HEK293 (cell line): ENCODE data around the gene LIN37.

Experiments used
- CTCF ChIA-PET: fragments of 350-600 bp; formaldehyde crosslinking; extraction: SDS; loops from one replicate; lab custom pipeline; 2021; ENCODE audit warnings: antibody characterized with exemption; lab: Yijun Ruan, JAX
- POLR2A ChIA-PET: fragments of 300-600 bp; formaldehyde crosslinking; extraction: SDS; loops from one replicate; lab custom pipeline; 2020; ENCODE audit warnings: antibody characterized with exemption, inconsistent platforms; lab: Yijun Ruan, JAX
- H3K27ac ChIP-seq: fragments of 200-500 bp; sonication (Bioruptor generic); 2 replicates; pipeline ENCODE4 v1.5.1; 2014; ENCODE audit warnings: low read depth, low read length, control low read depth, inconsistent platforms; ENCODE audit errors: extremely low read depth
- H3K36me3 ChIP-seq, 2 experiments: fragments of 200-500 bp in 1 of 2; sonication (Bioruptor generic) in 1 of 2; 1 replicate in 1 of 2; 2 replicates in 1 of 2; pipeline ENCODE4 v1.5.1; 2014 to 2017; ENCODE audit warnings: inconsistent platforms in 2 of 2, low read length in 2 of 2; ENCODE audit not compliant: control insufficient read depth in 2 of 2, insufficient read depth in 1 of 2
- H3K4me1 ChIP-seq: fragments of 200-500 bp; sonication (Bioruptor generic); 2 replicates; pipeline ENCODE4 v1.5.1; 2014; ENCODE audit warnings: mild to moderate bottlenecking, low read length, inconsistent platforms; ENCODE audit not compliant: control insufficient read depth, insufficient read depth
- H3K4me3 ChIP-seq: 2 replicates; pipeline ENCODE4 v1.5.1; 2011; ENCODE audit warnings: low read depth, mild to moderate bottlenecking, control low read depth, low read length, moderate library complexity
- H3K9me3 ChIP-seq: fragments of 200-500 bp; sonication (Bioruptor generic); 2 replicates; pipeline ENCODE4 v1.5.1; 2014; ENCODE audit warnings: low read depth, low read length, inconsistent platforms; ENCODE audit not compliant: control insufficient read depth, insufficient read depth
- EGR2 ChIP-seq: fragments of 450-650 bp; formaldehyde crosslinking; IDR thresholded peaks from 2 replicates; pipeline ENCODE4 v1.5.1; 2016; ENCODE audit warnings: low read depth, missing biosample characterization, missing genetic modification characterization
- GLIS1 ChIP-seq: fragments of 450-650 bp; formaldehyde crosslinking; IDR thresholded peaks from 2 replicates; pipeline ENCODE4 v1.5.1; 2016; ENCODE audit warnings: missing biosample characterization, missing genetic modification characterization
- GLIS2 ChIP-seq: fragments of 450-650 bp; formaldehyde crosslinking; IDR thresholded peaks from 2 replicates; pipeline ENCODE4 v1.5.1; 2016; ENCODE audit warnings: missing biosample characterization, missing genetic modification characterization
- KLF1 ChIP-seq: fragments of 450-650 bp; formaldehyde crosslinking; IDR thresholded peaks from 2 replicates; pipeline ENCODE4 v1.5.1; 2016; ENCODE audit warnings: missing biosample characterization, missing genetic modification characterization
- SALL2 ChIP-seq: fragments of 450-650 bp; formaldehyde crosslinking; IDR thresholded peaks from 2 replicates; pipeline ENCODE4 v1.5.0; 2017; ENCODE audit warnings: missing biosample characterization, mild to moderate bottlenecking, missing genetic modification characterization, borderline replicate concordance
- SP2 ChIP-seq: fragments of 450-650 bp; formaldehyde crosslinking; IDR thresholded peaks from 2 replicates; pipeline ENCODE4 v1.5.1; 2016; ENCODE audit warnings: missing biosample characterization, missing genetic modification characterization
- ZBTB1 ChIP-seq: fragments of 450-650 bp; formaldehyde crosslinking; IDR thresholded peaks from 2 replicates; pipeline ENCODE4 v1.5.1; 2016; ENCODE audit warnings: missing biosample characterization, missing genetic modification characterization
- ZBTB11 ChIP-seq: fragments of 450-650 bp; formaldehyde crosslinking; conservative IDR thresholded peaks from 2 replicates; pipeline ENCODE4 v1.5.1; 2016; ENCODE audit warnings: low read depth, missing biosample characterization, missing genetic modification characterization
- ZNF114 ChIP-seq: fragments of 450-650 bp; formaldehyde crosslinking; IDR thresholded peaks from 2 replicates; pipeline ENCODE4 v1.5.0; 2017; ENCODE audit warnings: missing biosample characterization, missing genetic modification characterization
- ZNF223 ChIP-seq: fragments of 450-650 bp; formaldehyde crosslinking; IDR thresholded peaks from 2 replicates; pipeline ENCODE4 v1.5.1; 2016; ENCODE audit warnings: missing biosample characterization, missing genetic modification characterization
- ZNF23 ChIP-seq: fragments of 450-650 bp; formaldehyde crosslinking; IDR thresholded peaks from 2 replicates; pipeline ENCODE4 v1.5.1; 2016; ENCODE audit warnings: missing biosample characterization, missing genetic modification characterization, borderline replicate concordance
- ZNF311 ChIP-seq: fragments of 450-650 bp; formaldehyde crosslinking; IDR thresholded peaks from 2 replicates; pipeline ENCODE4 v1.5.1; 2017; ENCODE audit warnings: missing biosample characterization, missing genetic modification characterization, borderline replicate concordance
- ZNF488 ChIP-seq: fragments of 450-650 bp; formaldehyde crosslinking; IDR thresholded peaks from 2 replicates; pipeline ENCODE4 v1.5.1; 2016; ENCODE audit warnings: missing biosample characterization, missing genetic modification characterization
- ZNF600 ChIP-seq: fragments of 450-650 bp; formaldehyde crosslinking; IDR thresholded peaks from 2 replicates; pipeline ENCODE4 v1.5.1; 2016; ENCODE audit warnings: missing biosample characterization, missing genetic modification characterization
- ZNF76 ChIP-seq: fragments of 450-650 bp; formaldehyde crosslinking; IDR thresholded peaks from 2 replicates; pipeline ENCODE4; 2016; ENCODE audit warnings: low read depth, missing biosample characterization, missing genetic modification characterization, borderline replicate concordance
- ZNF792 ChIP-seq: fragments of 450-650 bp; formaldehyde crosslinking; IDR thresholded peaks from 2 replicates; pipeline ENCODE4 v1.5.1; 2016; ENCODE audit warnings: missing biosample characterization, missing genetic modification characterization
- ZSCAN30 ChIP-seq: fragments of 450-650 bp; IDR thresholded peaks from 2 replicates; pipeline ENCODE4 v1.5.1; 2018; ENCODE audit warnings: missing biosample characterization, mild to moderate bottlenecking, missing genetic modification characterization, moderate library complexity
- ZSCAN5A ChIP-seq: fragments of 450-650 bp; formaldehyde crosslinking; IDR thresholded peaks from 2 replicates; pipeline ENCODE4 v1.5.1; 2016; ENCODE audit warnings: missing biosample characterization, missing genetic modification characterization
- TF ChIP-seq, protein P1 (sequence below): fragments of 450-650 bp; formaldehyde crosslinking; IDR thresholded peaks from 2 replicates; pipeline ENCODE4 v1.5.1; 2016; ENCODE audit warnings: missing biosample characterization, missing genetic modification characterization
- TF ChIP-seq, protein P2 (sequence below): fragments of 450-650 bp; formaldehyde crosslinking; IDR thresholded peaks from 2 replicates; pipeline ENCODE4 v1.5.1; 2016; ENCODE audit warnings: missing biosample characterization, missing genetic modification characterization

LIN37 gene

DNA sequence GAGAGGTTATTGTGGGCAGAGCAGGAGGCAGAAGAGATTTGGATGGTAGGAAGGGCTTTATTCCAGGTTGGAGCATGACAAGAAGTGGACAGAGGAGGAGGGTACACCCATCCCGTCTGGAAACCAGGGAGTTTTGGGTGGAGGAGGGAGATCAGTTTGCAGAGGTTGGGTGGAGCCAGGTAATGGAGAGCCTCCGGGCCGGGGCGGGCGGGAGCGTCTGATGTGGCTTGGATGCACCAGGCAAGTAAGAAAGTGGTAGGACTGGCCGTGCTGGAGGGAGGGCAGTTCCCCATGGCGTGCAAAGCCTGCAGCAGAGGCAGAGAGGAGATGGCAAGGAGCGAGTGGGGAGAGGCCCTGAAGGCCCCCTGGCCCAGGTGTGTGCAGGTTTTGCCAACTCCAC, 17.0 kb upstream of the LIN37 start (continued):
- 0 out of 2 replicates have a peak, but pooled peaks have one; percentile 12 for TF ChIP-seq SP2
- TF ChIP-seq ZNF600 (tag by site-specific recombination), result peak; percentile 81
- TF ChIP-seq, protein P1, sequence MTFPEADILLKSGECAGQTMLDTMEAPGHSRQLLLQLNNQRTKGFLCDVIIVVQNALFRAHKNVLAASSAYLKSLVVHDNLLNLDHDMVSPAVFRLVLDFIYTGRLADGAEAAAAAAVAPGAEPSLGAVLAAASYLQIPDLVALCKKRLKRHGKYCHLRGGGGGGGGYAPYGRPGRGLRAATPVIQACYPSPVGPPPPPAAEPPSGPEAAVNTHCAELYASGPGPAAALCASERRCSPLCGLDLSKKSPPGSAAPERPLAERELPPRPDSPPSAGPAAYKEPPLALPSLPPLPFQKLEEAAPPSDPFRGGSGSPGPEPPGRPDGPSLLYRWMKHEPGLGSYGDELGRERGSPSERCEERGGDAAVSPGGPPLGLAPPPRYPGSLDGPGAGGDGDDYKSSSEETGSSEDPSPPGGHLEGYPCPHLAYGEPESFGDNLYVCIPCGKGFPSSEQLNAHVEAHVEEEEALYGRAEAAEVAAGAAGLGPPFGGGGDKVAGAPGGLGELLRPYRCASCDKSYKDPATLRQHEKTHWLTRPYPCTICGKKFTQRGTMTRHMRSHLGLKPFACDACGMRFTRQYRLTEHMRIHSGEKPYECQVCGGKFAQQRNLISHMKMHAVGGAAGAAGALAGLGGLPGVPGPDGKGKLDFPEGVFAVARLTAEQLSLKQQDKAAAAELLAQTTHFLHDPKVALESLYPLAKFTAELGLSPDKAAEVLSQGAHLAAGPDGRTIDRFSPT, result 0 out of 2 replicates have a peak, but pooled peaks have one; percentile 6
- TF ChIP-seq ZNF311 (tag by site-specific recombination), result no peak
- no peak for TF ChIP-seq ZBTB11
- TF ChIP-seq KLF1 (tag by site-specific recombination), result peak; percentile 99
- TF ChIP-seq ZNF114 (tag by site-specific recombination), result no peak
- TF ChIP-seq ZNF223 (tag by site-specific recombination), result no peak
- TF ChIP-seq EGR2, result peak; percentile 43; the same call in 1 of the 2 replicates

DNA sequence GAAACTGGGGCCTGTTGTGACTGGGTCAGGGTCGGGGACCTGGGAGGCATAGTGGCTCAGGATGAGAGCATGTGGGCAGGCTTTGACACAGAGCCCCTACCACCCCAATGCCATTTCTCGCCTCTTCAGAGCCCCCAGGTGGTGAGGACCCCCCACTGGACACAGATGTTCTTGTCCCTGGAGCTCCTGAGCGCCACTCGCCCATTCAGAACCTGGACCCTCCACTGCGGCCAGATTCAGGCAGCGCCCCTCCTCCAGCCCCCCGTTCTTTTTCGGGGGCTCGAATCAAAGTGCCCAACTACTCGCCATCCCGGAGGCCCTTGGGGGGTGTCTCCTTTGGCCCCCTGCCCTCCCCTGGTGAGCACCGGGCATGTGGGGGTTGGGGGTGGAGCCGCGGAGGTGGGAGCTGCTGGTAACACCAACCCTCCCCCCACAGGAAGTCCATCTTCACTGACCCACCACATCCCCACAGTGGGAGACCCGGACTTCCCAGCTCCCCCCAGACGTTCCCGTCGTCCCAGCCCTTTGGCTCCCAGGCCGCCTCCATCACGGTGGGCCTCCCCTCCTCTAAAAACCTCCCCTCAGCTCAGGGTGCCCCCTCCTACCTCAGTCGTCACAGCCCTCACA, 16.5 kb upstream of the LIN37 start:
- ChIA-PET CTCF (interaction anchor here (0.5 kb wide), 1 partner anchor 487 kb away, joined by 3 read pairs; no protein-coding TSS in a partner anchor), POLR2A (interaction anchor here (0.5 to 13.6 kb wide), 4 partner anchors 6 to 90 kb away, joined by 4 to 204 read pairs (median 10); partner anchors contain the start of genes LIN37, PSENEN and U2AF1L4)
- no peaks in the 10 kb centered on the region for H3K4me1 ChIP-seq
- H3K4me3 ChIP-seq, result no peak overlapping the region
- H3K9me3 ChIP-seq, result no peaks in the 10 kb centered on the region
- TF ChIP-seq ZNF23 (tag by site-specific recombination) (no peak), ZSCAN30 (no peak), ZNF76 (tag by site-specific recombination) (no peak), ZNF488 (no peak), SALL2 (tag by site-specific recombination) (no peak), GLIS2 (tag by site-specific recombination) (peak; percentile 56), ZNF792 (tag by site-specific recombination) (no peak), GLIS1 (peak; percentile 38; the same call in 1 of the 2 replicates), ZNF223 (tag by site-specific recombination) (no peak), ZSCAN5A (tag by site-specific recombination) (no peak), ZBTB1 (no peak)
- TF ChIP-seq, protein P2, sequence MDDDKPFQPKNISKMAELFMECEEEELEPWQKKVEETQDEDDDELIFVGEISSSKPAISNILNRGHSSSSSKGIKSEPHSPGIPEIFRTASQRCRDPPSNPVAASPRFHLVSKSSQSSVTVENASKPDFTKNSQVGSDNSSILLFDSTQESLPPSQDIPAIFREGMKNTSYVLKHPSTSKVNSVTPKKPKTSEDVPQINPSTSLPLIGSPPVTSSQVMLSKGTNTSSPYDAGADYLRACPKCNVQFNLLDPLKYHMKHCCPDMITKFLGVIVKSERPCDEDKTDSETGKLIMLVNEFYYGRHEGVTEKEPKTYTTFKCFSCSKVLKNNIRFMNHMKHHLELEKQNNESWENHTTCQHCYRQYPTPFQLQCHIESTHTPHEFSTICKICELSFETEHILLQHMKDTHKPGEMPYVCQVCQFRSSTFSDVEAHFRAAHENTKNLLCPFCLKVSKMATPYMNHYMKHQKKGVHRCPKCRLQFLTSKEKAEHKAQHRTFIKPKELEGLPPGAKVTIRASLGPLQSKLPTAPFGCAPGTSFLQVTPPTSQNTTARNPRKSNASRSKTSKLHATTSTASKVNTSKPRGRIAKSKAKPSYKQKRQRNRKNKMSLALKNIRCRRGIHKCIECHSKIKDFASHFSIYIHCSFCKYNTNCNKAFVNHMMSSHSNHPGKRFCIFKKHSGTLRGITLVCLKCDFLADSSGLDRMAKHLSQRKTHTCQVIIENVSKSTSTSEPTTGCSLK, result no peak
- TF ChIP-seq, all 188 proteins: peak for 2
- Histone ChIP-seq H3K36me3 (peaks cover 95 to 97% of the 10 kb centered on the region in 2 experiments), H3K27ac (no peak overlapping the region)
